ENCODE data around the gene SYT8. TPM values are rescaled to one million over a fixed set of nuclear protein-coding genes. Genes with fewer than 3 reads are reported as not detected.

The SYT8 gene
- total RNA-seq, 2 donors from 2014 or later, result not detected

DNA sequence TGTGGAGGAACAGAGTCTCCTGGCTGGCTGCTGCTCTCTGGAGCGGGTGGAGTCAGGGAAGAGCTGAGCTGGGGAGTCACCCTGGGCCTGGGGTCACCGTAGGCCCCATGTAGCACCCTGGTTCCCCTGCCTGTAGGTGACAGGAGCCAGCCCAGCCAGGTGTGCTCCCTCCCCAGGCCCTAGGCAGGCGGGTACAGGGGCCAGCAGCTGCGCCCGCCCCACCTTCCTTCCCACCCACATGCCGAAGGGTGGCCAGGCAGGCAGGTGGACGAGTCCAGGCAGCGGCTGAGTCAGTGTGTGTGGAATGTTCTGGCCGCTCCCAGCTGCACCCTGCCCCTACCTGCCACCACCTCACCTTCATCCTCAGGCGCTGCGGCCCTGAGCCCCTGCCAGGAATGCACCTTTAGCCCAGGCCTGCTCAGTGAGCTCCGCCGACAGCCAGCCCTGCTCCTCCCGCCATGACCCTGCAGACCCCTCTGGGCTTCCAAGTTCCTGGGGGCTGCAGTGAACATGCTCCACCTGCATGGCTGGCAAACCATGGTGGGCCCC lies 654 bp upstream of the SYT8 start:
- Mint-ChIP-seq H3K27ac (no peak overlapping the region), H3K4me3 (no peak overlapping the region), H3K36me3 (ENCODE audit: low read depth) (no peaks in the 10 kb centered on the region), H3K4me1 (no peaks in the 10 kb centered on the region), H3K27me3 (peaks cover 3% of the 10 kb centered on the region), H3K9me3 (no peaks in the 10 kb centered on the region)
- no peak for ATAC-seq (replicated peaks)

DNA sequence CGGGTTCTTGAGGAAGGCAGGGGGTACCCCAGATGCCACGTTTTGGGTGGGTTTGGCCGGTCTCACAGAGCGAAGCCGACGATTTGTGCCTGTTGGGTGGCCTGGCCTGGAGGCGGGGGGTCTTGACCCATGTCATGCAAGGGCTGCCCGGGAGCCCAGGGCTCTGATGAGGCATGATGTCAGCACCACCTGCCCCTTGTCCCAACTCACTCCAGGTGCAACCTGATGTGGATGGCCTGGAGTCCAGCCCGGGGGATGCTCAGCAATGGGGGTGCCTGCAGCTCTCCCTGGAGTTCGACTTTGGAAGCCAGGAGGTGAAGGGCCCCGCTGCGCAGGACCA lies 851 bp downstream of the SYT8 start:
- Mint-ChIP-seq H3K9me3 (no peaks in the 10 kb centered on the region), H3K36me3 (ENCODE audit: low read depth) (no peaks in the 10 kb centered on the region), H3K27ac (no peak overlapping the region), H3K27me3 (peaks cover 3% of the 10 kb centered on the region), H3K4me1 (no peaks in the 10 kb centered on the region), H3K4me3 (no peak overlapping the region)
- no peak for ATAC-seq (replicated peaks)

DNA sequence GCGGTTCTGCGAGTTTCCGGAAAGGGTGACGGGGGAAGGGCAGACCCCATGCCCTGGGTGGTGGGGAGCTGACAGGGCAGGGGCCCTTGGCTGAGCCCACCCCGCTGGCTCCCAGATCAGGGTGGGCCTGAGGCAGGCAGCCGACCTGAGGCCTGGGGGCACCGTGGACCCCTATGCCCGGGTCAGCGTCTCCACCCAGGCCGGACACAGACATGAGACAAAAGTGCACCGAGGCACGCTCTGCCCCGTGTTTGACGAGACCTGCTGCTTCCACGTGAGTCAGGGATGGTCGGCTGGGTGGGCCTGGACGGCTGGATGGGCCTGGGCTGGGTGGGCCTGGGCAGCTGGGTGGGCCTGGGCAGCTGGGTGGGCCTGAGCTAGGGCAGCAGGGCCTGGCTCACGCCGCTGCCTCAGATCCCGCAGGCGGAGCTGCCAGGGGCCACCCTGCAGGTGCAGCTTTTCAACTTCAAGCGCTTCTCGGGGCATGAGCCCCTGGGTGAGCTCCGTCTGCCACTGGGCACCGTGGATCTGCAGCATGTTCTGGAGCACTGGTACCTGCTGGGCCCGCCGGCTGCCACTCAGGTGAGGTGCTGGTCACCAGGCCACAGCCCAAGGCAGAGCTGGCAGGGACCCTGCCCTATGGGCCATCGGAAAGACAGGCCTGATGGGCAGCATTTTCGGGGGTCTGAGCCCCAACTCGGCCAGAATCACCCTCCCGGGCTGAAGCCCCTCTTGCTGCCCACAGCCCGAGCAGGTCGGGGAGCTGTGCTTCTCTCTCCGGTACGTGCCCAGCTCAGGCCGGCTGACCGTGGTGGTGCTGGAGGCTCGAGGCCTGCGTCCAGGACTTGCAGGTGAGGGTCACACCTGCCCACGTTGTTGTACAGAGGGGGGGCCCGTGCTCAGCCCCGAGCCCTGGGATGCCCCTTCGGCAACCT lies 1.5 kb downstream of the SYT8 start:
- no peaks in the 10 kb centered on the region for H3K9me3 Mint-ChIP-seq
- no peaks in the 10 kb centered on the region for H3K4me1 Mint-ChIP-seq
- H3K36me3 Mint-ChIP-seq (ENCODE audit: low read depth), result no peaks in the 10 kb centered on the region
- H3K4me3 Mint-ChIP-seq, result no peak overlapping the region
- peaks cover 3% of the 10 kb centered on the region for H3K27me3 Mint-ChIP-seq
- ATAC-seq (replicated peaks), result no peak
- H3K27ac Mint-ChIP-seq, result no peak overlapping the region

DNA sequence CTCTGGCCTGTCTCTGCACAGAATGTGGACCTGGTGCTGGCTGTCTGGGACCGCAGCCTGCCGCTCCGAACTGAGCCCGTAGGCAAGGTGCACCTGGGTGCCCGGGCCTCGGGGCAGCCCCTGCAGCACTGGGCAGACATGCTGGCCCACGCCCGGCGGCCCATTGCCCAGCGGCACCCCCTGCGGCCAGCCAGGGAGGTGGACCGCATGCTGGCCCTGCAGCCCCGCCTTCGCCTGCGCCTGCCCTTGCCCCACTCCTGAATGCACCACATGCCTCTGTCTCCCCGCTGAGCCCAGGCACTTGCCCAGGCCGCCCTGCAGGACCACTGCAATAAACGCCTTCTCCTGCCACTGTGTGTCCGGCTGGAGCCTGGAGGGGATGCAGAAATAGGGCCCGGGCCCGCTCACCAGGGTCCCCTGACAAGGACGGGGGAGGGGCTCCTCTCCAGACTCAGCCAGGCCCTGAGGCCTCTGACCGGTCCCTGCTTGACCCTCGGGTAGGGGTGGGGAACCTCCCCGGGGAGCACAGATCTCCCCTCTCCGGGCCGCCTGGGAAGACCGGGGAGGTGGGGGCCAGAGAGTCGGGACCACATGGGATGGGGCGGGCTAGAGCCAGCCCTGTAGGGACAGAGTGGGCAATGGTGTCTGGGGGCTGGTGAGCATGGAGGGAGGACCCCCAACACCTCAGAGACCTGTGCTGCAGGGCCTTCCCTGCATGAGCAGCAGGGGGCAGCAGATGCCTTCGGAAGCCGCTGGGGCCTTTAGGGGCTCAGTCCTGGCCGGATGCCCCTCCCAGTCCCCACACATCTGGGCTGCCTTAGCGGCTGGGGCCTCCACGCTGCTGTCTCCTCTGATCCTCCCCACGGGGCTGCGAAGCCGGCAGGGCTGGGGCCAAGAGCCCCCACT lies 2.6 kb downstream of the SYT8 start:
- no peaks in the 10 kb centered on the region for H3K9me3 Mint-ChIP-seq
- no peaks in the 10 kb centered on the region for H3K36me3 Mint-ChIP-seq (ENCODE audit: low read depth)
- H3K27ac Mint-ChIP-seq, result no peak overlapping the region
- H3K27me3 Mint-ChIP-seq, result peaks cover 3% of the 10 kb centered on the region
- peak; percentile 78 for ATAC-seq (replicated peaks)
- no peaks in the 10 kb centered on the region for H3K4me1 Mint-ChIP-seq
- no peak overlapping the region for H3K4me3 Mint-ChIP-seq

DNA sequence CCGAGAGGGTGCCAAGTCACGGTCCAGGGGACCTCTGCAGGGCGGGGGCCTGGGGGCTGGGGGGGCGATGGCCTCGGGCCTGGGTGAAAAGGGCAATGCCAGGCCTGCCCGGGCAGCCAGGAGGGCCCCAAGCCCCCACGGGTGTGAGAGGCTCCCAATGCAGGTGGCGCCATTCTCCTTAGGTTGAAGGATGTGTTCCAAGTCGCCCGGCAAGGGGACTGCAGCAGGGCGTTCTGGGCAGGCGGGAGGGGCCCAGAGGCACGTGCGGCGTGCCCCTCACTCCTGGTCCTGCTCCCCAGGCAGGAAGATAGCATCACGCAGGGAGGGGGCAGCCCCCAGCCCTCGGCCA lies 3.3 kb downstream of the SYT8 start:
- H3K9me3 Mint-ChIP-seq, result no peaks in the 10 kb centered on the region
- no peaks in the 10 kb centered on the region for H3K36me3 Mint-ChIP-seq (ENCODE audit: low read depth)
- H3K27me3 Mint-ChIP-seq, result peaks cover 3% of the 10 kb centered on the region
- H3K4me3 Mint-ChIP-seq, result no peak overlapping the region
- peak; percentile 38 for ATAC-seq (replicated peaks)
- no peak overlapping the region for H3K27ac Mint-ChIP-seq
- no peaks in the 10 kb centered on the region for H3K4me1 Mint-ChIP-seq

DNA sequence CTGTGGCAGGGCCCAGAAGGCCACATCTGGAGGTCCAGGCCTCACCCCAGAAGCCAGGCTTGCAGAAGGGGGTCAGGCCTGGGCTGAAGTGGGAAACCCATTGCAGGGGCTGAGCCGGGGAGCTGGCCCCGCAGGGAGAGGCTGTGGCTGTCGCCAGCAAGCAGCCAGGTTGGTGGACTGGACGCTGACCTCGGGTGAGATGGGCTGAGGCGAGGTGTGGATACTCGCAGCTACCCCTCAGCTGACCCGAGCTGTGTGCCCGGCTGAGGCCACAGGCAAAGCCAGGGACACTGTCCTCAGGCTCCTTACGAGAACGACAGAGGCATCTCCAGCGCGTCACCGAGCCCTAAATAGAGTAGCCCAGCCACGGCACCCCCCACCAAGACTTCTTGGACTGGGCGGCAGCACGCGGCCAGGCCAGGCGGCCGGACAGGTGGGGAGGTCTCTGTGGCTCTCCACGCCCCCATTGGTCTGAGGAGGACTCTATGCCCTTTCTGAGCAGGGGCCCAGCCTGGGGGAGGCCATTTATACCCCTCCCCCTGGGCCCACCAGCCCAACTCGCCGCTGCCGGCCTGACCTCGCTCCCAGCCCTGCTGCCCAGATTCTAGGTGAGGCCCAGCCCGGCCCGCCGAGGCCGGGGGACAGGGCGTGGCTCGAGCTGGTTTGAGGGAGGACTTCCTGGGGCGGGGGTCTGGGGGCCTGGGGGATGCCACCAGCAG lies 3.8 kb downstream of the SYT8 start, which contains the start of gene TNNI2:
Gene TNNI2, plus strand, starts transcription at position 556 of the 719 bp plus-strand sequence. CDS start 716 bp downstream, outside the sequence.
- ATAC-seq (replicated peaks), result no peak
- H3K4me1 Mint-ChIP-seq, result peaks cover 5% of the 10 kb centered on the region
- H3K9me3 Mint-ChIP-seq, result no peaks in the 10 kb centered on the region
- peaks cover under 1% of the 10 kb centered on the region for H3K27me3 Mint-ChIP-seq
- H3K36me3 Mint-ChIP-seq (ENCODE audit: low read depth), result no peaks in the 10 kb centered on the region
- H3K27ac Mint-ChIP-seq, result no peak within 1 kb of the TSS
- no peak within 1 kb of the TSS for H3K4me3 Mint-ChIP-seq

DNA sequence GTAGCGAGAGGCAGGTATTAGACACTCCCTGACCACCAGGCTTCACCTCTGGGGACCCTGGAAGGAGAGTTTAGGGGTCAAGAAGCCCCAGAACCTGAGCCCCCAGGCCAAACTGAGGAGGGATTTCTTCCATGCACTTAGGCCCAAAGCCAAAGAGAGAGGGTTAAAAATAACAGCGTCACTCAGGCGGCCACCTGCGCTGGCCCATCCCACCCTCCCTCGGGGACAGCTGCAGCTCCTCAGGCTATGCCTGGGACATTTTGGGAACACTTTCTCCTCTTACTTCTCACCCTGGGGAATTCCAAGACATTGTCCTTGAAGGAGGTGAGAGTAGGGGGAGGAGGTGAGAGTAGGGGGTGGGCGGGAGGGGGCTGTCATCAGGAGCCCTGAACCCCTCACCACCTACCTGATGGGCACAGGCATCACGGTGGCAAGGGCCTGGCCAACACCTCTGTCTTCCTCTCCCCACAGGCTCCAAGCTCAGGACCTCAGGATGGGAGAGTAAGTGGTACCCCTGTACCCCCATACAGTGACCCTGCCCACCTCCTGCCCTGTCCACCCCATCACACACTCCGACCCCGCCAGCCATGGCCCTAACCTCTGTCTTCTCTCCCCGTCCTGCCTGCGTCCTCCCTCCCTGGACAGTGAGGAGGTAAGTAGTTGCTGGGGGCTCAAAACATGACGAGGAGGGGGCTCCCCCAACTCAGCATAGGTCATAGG lies 4.6 kb downstream of the SYT8 start:
- Mint-ChIP-seq H3K4me1 (peaks cover 10% of the 10 kb centered on the region), H3K27me3 (no peaks in the 10 kb centered on the region), H3K36me3 (ENCODE audit: low read depth) (no peaks in the 10 kb centered on the region), H3K27ac (no peak overlapping the region), H3K9me3 (no peaks in the 10 kb centered on the region), H3K4me3 (no peak overlapping the region)
- no peak for ATAC-seq (replicated peaks)

DNA sequence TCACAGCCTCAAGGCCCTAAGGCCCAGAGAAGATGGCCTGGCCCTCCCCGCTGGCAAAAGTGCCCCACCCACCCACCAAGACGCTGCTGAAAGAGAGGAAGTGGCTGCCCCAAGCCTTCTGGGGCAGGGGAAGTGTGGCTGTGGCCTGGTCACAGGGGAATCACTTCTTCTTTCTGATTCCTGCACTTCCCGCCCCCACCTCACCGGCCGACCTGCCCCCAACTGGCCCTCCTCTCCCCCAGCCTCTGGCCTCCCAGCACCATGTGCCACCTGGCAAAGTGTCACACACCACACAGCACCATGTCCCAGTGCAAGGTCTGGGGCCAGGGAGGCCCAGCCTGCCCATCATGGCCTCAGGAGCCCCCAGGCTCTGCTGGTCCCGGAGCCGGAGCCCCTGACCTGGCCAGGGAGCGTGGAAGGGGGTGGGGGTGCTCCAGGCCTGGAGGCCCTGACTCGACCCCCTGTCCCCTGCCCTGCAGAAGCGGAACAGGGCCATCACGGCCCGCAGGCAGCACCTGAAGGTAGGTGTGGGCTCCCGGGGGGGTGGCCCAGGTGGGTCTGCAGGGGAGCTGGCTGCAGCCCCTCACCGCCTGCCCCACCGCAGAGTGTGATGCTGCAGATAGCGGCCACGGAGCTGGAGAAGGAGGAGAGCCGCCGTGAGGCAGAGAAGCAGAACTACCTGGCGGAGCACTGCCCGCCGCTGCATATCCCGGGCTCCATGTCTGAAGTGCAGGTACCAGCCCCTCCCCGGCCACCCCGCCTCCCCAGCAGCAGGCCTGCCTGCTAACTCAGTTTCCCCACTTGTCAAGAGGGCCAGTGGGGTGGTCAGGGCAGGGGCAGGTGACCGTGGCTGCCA lies 5.4 kb downstream of the SYT8 start:
- H3K27me3 Mint-ChIP-seq, result no peaks in the 10 kb centered on the region
- H3K27ac Mint-ChIP-seq, result no peak overlapping the region
- ATAC-seq (replicated peaks), result no peak
- no peaks in the 10 kb centered on the region for H3K36me3 Mint-ChIP-seq (ENCODE audit: low read depth)
- no peak overlapping the region for H3K4me3 Mint-ChIP-seq
- no peaks in the 10 kb centered on the region for H3K9me3 Mint-ChIP-seq
- H3K4me1 Mint-ChIP-seq, result peaks cover 18% of the 10 kb centered on the region

DNA sequence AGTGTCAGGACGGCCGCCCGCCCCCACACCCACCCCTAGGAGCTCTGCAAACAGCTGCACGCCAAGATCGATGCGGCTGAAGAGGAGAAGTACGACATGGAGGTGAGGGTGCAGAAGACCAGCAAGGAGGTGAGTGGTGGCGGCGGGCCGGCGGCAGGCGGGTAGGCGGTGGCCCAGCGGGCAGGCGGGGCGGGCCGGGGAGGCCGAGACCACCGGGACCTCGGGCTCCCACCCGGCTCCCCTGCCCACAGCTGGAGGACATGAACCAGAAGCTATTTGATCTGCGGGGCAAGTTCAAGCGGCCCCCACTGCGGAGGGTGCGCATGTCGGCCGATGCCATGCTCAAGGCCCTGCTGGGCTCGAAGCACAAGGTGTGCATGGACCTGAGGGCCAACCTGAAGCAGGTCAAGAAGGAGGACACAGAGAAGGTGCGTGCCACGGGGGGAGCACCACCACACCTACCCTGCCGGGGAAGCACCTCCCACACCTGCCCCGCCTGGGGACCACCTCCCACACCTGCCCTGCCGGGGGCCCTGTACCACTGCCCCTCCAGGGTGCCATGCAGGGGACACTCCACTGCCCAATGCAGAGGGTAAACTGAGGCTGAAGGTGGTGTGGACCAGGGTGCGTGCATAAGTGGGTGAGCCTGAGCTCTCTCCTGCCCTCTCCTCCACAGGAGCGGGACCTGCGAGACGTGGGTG lies 6.1 kb downstream of the SYT8 start:
- peaks cover 22% of the 10 kb centered on the region for H3K4me1 Mint-ChIP-seq
- no peak for ATAC-seq (replicated peaks)
- no peaks in the 10 kb centered on the region for H3K9me3 Mint-ChIP-seq
- no peaks in the 10 kb centered on the region for H3K36me3 Mint-ChIP-seq (ENCODE audit: low read depth)
- no peaks in the 10 kb centered on the region for H3K27me3 Mint-ChIP-seq
- H3K27ac Mint-ChIP-seq, result no peak overlapping the region
- no peak overlapping the region for H3K4me3 Mint-ChIP-seq

DNA sequence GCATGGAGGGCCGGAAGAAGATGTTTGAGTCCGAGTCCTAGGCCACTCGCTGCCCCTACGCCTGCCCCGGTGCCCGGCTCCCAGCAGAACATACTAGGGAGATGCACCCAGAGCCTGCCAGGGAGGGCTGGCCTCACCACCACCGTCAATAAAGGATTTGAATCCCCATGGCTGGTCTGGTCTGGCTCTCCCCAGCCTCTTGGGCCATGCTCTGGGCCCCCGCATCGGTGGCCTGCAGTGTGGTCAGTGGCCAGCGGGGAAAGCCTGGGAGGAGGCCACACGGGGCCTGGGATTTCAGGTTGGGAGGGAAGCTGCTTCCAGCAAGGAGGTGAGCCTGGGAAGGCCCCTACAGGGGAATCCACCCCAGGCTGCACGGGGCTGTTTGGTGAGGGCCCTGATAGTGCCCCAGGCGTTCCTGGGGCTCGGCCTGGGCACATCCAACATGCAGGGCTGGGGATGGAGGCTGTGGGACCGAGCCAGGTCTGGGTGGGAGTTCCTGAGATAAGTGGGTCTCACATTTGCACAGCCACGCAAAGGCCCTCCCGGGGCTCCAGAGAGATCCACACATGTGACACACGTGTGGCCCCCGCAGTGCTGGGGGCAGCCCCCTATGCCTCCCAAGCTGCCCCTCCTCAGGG lies 6.8 kb downstream of the SYT8 start:
- Mint-ChIP-seq H3K36me3 (ENCODE audit: low read depth) (no peaks in the 10 kb centered on the region), H3K27me3 (no peaks in the 10 kb centered on the region), H3K4me3 (no peak overlapping the region), H3K27ac (no peak overlapping the region), H3K9me3 (no peaks in the 10 kb centered on the region), H3K4me1 (peaks cover 22% of the 10 kb centered on the region)
- no peak for ATAC-seq (replicated peaks)

DNA sequence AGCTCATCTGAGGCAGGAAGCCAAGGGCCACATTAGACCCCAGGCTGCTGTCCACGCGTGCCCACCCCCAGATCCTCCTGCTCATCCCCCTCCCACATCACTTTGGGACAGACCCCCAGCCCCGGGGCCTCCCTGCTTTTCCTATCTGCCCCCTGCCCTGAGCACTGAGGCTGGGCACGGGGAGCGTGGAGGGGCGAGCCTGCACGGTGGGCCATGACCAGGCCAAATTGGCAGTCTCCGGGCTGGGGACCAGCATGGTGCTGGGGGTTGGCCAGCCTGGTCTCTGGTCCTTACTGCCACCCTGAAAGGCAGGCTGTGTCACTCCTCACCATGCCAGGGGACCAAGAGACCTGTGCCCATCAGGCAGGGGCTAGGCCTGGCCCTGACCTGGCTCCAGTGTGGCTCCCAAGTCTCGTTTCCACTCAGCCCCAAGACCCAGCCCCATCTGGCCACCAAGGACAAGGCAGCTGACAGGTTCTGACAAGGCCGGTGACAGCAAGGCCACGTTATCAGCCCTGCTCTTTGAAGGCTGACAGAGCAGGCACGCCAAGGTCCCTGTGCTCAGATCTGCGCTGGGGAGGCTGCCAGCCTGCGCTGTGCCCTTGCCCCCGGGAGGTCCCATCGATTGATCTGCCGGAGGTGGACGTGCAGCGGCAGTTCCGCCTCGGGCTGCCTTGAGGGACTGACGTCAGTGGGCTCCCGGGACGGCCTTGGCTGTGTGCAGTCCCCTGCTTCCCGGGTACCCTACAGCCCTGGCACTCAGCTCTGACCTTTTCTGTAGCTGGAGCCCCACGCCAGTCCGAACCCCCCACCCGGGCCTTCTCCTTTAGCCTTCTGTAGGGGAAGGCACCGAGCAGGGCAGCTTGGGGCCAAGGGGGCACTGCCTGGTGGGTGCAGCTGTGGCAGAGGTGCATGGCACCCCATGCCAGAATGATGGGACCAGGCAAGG lies 7.6 kb downstream of the SYT8 start:
- H3K36me3 Mint-ChIP-seq (ENCODE audit: low read depth), result no peaks in the 10 kb centered on the region
- peak overlapping the region; percentile 79 for H3K4me3 Mint-ChIP-seq
- H3K9me3 Mint-ChIP-seq, result no peaks in the 10 kb centered on the region
- H3K4me1 Mint-ChIP-seq, result peaks cover 22% of the 10 kb centered on the region
- ATAC-seq (replicated peaks), result no peak
- H3K27me3 Mint-ChIP-seq, result no peaks in the 10 kb centered on the region
- H3K27ac Mint-ChIP-seq, result no peak overlapping the region

Data from activated T-helper 17 cell treated with anti-CD3 and anti-CD28 coated beads, Interleukin-2, amount 50 U/mL, for 72 hours (primary cell).